GM19324 (cell line): ENCODE results near the gene TNFAIP2.
"Not testable (repeated sequence)": the region's sequence is repeated elsewhere in the genome, so short reads cannot be mapped to it uniquely, and the experiment has no call there.

Experiments used
- ATAC-seq: cut with Tn5 transposase; IDR thresholded peaks from one replicate; pipeline ENCODE4 v1.9.1; 2021; ENCODE audit warnings: mild to moderate bottlenecking, moderate library complexity; ENCODE audit not compliant: unreplicated experiment, low FRiP score

Gene TNFAIP2

DNA sequence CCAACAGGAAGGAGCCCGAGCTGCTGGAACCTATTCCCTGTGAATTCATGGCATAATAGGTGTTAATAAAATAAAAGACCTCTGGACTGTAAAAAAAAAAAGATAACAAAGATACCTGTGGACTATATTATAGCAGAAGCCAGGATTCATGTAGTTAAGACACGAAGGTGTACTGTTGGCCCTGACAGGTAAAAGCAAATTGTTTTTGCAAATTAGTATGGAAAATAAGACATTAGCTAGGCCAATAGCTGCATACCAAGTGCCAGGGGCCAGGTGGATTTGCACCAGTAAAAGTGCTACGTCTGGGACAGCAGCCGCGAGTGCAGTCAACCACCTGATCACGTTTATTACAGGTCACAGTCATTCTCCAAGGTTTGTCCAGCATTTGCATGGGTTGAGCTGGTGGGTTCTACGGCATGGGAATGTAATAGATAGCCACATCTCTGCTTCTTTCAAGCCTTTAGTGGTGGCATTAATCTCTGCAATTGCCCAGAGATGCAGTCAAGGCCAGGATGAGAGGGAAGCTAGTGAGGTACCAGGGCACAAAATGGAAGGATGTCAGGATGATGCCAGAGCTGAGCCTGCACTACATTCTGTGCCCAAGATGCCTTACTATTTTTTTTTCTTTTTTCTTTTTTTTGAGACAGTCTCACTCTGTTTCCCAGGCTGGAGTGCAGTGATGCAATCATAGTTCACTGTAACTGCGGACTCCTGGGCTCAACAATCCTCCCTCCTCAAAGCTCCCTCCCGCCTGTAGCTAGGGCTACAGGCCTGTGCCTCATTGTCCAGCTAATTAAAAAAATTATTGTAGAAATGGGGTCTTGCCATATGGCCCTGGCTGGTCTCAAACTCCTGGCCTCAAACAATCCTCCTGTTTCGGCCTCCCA is 26.3 kb downstream of the TNFAIP2 start:
- ATAC-seq, result no peak

DNA sequence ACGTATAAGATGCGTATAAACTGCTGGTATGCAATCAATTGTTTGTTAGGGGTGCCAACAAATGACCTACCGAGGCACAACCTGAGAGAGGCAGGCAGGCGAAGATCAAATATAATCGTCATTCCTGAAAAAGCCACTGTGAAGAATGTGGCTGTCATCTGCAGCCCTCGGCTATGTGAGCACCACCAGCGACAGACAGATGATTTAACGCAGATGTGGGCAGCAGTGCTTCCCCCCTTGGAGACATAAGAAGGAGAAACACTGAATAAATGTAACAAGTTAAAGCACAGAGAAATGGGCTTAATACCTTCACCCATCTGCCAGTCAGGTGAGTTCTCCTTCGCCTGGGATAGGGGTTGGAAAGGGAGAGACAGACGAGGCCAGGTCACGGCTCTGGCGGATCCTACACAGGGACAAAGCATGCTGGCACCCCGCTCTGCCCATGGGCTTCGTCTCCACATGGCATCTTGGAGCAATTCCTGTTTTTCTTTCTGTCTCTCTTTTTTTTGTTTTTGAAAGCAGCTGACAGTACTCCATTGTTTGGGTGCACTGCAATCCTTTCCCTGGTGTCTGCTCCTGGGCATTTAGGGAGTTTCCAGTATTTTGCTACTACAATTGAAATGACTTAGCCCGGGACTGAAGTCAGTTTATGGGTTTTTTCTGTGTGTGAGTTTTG is 28.1 kb downstream of the TNFAIP2 start:
- no peak for ATAC-seq

DNA sequence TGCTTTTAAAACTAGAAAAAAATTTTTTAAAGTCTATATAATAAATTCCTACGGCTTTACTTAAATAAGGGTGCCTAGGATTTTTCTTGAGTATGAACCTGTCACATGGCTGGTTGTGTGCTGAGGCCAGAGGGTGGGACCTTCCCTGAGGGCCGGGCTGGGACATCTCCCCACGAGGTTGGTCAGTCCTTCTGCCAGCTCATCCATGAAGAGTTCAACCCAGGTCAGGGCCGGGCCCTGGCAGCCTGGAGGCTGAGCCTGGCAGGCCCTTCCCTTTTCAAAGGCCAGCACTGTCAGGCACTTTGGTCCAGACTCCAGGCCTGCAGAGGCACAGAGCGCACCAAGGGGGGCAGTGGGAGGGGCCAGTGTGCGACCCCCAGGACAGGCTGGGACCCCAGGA is 31.7 kb downstream of the TNFAIP2 start:
- no peak for ATAC-seq

DNA sequence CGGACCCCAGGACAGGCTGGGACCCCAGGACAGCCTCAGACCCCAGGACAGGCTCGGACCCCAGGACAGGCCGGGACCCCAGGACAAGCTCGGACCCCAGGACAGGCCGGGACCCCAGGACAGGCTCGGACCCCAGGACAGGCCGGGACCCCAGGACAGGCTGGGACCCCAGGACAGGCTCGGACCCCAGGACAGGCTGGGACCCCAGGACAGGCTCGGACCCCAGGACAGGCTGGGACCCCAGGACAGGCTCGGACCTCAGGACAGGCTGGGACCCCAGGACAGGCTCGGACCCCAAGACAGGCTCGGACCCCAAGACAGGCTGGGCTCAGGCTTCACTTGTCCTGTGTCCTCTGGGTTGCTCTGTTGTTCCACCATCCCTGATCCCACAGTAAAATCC is 32.2 kb downstream of the TNFAIP2 start:
- not testable (repeated sequence) for ATAC-seq

DNA sequence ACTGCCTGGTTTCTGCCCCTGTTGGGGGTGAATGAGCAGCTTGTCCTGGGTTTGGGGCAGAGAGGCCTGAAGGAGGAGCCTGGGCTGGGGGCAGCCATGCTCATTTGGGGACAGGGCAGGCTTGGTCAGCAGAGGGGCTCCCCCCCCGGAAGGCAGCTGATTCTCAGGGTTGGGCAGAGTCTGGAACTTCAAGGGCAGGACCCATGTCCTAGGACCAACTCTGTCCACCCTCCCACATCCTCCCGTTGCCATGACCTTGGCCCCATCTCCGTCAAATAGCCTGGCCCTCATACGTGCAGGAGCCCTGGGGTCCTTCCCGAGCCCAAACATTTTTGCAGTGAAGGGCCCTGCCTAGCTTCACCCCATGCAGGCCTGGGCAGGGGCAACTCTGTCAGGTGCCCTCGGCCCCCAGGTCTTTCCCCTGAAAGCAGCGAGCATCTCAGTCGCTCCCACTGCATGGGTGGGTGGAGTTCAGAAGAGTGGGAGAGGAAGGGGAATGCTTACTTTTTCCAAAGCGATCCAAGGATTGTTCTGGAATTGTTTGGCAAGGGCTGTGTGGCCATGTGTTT is 32.6 kb downstream of the TNFAIP2 start:
- no peak for ATAC-seq

DNA sequence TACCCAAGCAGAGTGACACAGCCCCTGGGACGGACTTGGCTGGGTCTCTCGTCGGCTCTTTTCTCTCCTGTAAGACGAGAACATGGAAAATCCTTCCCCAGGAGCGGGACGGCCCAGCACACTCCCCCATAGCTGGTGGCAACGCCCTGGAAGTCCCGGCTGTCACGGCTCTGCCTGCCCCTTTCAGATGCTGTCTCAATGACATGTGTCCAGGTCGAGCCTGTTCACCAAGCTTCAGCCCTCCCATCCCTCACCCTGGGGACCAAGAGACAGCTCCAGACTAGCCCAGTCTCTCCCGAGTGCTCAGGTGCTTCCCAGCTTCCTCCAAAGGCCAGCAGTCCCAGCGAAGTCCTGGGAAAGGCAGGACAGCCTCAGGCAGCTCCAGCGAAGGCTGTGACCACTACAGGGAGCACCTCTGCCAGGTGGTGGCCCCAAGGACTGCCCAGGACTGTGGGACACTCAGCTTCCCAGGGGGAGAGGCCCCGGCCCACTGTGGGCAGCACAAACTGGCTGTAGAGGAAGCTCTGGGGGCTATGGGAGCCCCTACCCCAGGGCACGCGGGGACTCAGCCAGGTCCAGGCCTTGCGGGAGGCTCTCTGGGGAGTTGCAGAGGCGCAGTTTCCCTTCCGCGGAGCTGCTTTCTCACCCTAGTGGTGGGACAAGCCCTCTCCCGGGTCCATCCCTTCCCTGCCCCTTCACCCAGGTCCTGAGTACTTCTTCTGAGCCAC is 33.6 kb downstream of the TNFAIP2 start:
- ATAC-seq, result no peak

DNA sequence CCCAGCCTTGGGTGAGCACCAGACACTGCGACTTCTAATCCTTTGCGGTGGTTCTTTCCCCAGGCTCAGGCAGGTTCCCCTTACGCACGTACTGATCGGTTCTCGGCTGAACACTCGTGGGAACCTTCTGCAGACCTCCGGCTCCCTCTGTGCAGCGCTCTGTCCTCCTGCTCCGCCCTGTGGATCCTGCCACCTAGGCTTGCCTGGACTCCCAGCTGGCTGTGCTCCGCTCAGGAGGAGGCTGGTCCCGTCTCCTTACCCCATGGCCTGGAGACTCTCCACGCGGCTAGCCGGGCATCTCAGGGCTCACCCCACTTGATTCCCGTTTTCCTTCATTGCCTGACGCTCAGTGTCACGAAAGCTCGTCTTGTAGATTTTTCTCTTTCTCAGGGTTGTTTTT is 34.7 kb downstream of the TNFAIP2 start:
- no peak for ATAC-seq

DNA sequence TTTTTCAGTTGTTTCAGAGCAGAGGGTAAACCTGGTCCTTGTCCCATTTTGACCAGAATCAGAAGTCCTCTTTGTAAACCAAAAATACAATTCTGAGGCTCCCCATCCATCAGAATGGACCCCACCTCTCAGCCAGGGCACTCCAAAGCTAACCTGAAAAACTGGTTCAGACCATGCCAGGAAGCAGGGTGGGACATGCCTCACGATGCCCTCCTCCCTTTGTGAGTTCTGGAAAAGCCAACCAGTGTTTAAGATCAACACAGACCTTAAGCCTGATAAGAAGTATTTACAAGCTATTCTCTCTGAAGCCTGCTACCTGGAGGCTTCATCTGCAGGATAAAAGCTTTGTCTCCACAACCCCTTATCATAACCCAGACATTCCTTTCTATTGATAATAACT is 35.4 kb downstream of the TNFAIP2 start:
- no peak for ATAC-seq

DNA sequence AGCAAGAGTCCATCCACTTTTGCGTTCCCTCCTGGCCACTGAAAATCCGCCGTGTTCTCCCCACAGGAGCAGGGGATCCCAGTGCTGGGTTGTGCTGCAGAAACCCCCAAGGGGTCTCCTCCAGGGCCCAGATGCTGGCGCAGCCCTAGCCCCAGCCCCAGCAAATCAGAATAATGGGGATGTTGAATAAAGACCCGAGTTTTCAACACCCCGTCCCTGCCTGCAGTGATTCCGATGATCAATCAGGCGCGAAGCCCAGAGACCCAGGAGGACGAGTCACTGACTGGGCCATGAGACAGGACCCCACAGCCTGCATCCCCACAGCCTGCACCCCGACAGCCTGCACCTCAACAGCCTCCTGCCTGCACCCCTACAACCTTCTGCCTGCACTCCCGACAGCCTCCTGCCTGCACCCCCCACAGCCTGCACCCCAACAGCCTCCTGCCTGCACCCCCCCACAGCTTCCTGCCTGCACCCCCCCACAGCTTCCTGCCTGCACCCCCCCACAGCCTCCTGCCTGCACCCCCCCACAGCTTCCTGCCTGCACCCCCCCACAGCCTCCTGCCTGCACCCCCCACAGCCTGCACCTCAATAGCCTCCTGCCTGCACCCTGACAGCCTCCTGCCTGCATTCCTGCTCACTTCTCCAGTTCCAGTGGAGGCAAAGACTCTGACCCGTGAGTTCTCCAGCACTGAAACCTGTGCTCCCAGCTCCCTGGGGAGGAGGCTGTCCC is 37.2 kb downstream of the TNFAIP2 start:
- no peak for ATAC-seq

DNA sequence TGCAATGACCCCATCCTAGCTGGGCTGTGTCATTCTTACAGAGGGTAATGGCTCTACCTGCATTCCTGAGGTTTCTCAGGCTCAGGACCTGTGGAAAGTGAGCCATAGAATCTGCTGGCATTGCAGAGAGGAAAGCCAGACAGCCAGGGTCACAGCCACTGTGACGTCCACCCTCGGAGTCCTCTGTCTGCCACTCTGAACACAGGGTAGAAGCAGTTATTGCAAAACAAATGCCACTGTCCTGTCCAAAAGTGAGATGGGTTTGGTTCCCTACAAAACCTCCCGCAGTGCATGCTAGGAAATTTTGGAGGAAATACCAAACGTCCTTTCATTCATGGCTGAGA is 37.8 kb downstream of the TNFAIP2 start:
- no peak for ATAC-seq

DNA sequence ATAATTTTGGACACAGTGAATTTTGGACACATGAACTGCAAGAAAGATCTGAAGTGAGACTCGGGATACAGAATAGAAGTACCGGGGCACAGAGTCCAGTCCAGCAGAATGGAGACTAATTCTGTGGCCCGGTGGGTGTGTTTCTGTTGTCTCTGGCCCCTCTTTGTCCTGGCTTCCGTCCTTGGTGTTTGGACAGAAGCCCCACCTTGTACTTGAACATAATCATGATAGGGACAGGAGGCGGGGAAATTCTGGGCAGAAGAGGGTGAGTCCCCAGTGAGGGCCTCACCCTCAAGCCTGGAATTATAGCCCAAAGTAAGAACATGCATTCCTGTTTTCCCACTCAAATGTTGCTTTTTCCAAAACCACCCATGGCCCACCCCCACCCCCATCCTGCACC is 39.9 kb downstream of the TNFAIP2 start:
- ATAC-seq, result no peak

DNA sequence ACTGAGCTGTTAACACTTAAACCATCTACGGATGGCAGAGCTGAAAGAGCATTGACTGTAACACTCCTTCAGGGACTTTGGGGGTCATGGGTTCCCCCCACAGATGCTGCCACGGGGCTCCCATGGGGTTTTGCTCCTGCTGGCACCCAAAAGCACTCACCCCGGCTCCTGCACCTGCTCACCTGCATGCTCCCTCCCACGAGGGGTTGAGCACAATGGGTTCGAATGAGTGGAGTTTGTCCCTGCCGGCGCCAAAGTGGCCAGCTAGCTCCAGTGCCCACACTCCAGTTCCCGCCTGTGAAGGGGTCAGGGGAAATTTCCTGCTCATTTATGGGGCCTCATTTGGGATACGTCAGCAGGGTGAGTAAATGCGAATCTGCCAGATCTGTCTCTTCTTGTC is 40.7 kb downstream of the TNFAIP2 start:
- no peak for ATAC-seq

DNA sequence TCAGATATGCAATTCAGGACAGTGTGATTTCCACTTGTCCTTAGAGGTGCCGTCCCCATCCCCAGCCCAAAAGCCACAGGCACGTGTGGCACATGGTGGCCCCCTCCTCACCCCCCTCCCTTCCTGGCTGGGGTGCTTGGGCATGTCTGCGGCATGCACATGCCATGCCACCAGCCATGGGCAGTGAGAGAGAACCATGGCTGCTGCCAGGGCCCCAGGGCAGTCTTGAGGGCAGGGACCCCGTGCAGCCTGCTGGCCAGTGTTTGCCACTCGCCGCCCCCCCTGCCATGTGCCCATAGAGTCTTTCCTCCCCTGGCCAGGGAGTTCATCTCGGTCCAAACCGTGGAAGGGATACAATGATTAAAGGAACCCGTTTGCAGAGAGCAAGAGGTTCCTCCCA is 41.5 kb downstream of the TNFAIP2 start:
- ATAC-seq, result no peak

DNA sequence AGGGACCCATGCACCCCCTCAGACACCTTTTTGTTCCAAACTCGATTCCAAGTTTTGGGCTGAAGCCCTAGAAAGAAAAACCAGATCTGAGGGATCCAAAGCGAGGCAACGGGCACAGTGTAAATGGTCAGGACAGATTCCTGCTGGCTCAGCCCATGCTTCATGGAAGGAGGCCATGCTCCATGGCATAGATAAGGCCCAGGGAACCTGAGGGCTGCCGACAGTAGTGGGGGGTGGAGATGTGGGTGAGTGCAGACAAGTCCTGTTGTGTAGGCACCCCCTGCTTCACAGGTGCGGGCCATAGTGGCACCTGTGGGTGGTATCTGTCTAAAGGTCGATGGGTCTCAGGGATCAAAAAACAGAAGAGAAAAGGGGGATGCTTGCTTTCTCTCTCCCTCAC is 42.1 kb downstream of the TNFAIP2 start:
- ATAC-seq, result no peak

DNA sequence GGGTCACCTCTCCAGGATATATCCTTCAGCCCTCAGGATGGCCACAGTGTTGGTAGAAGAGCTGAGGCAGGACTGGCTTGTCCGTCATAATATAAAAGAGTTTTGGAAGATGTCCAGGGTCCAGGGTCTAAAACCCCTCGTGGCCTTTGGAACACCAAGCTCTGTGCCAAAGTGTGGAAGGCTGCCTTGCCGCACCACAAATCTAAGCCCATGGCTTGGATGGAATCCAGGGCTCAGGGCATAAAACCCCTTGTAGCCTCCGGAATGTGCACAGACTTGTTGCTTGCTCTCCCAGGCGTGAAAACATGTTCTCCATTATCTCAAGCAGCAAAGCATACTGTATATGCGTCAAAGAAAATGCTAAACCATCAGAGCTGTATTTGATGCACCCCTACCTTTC is 46.7 kb downstream of the TNFAIP2 start:
- ATAC-seq, result no peak

DNA sequence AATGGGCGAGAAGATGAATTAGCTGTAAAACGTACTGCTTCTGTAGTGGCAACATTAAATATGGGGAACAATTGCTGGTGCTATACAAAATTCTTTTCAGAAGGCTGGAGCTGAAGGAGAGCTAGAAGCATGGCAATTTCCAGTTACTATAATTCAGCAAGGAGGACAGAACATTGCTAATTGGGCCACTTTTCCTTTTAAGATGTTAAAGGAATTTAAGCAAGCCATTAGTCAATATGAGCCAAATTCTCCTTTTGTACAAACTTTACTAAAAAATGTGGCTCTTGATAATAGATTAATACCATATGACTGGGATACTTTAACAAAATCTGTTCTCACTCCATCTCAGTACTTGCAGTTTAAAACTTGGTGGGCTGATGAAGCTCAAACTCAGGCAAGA is 47.9 kb downstream of the TNFAIP2 start:
- not testable (repeated sequence) for ATAC-seq

DNA sequence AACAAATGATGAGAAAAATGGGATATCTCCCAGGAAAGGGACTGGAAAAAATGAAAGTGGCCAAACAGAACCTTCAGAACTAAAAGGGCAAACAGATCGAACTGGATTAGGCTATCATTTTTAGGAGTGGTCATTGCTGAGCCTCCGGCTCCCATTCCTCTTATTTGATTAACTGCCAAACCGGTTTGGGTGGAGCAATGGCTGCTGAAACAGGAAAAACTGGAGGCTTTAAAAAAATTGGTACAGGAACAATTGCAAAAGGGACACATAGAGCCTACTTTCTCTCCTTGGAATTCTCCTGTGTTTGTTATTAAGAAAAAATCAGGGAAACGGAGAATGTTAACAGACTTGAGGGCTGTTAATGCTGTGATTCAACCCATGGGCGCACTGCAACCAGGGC is 49.7 kb downstream of the TNFAIP2 start:
- no peak for ATAC-seq

DNA sequence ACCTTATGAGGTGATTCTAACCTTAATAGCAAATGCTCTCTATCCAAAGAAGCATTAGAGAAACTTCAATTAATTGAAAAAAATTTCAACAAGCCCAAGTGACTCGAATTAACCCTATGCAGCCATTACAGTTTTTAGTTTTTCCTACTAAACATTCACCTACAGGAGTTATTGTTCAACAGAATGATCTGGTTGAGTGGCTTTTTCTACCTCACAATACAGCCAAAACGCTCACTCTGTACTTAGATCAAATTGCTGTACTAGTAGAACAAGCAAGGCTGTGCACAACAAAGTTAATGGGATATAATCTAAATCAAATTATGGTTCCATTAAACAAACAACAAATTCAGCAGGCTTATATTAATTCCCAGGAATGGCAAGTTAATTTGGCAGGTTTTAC is 50.6 kb downstream of the TNFAIP2 start:
- not testable (repeated sequence) for ATAC-seq

DNA sequence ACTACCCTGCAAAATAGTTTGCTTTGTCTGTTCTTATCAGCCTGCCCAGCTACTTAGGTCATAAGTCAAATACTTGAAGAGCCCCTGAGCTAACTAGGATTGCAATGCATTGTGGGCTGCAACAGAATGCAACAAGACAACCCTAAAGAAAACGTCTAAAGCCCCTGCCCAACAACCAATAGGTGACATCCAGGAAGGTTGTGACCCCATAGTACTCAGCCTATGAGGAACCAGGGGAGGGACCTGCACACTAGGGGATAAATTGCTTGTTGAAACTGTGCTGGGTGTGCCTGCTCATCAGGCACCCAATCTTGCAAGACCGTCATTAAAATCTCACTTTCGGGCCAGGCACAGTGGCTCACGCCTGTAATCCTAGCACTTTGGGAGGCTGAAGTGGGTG is 52.9 kb downstream of the TNFAIP2 start:
- not testable (repeated sequence) for ATAC-seq

DNA sequence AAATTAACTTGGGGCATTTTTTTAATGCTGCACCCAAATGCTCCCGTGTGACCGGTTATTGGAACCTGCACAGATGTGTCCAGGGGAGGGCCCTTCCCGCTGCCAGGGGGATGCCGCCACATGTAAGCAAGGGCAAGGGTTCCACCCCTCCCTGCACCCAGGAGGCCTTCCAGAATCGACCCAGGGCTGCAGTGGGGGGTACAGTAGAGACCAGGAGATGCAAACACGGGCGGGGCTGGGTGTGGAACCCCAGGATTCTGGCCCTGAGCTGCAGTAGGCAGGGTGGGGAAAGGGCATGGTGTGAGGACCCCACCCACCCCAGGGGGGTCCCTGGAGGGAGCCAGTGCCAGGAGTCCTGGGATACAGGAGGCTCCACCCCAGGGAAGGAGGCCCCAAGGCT is 54.1 kb downstream of the TNFAIP2 start:
- no peak for ATAC-seq
